ENCODE measurements around the gene MLLT10. TPM values are rescaled to one million over a fixed set of nuclear protein-coding genes. Genes with fewer than 3 reads are reported as not detected.

Gene MLLT10
- total RNA-seq, 1 experiment from 2014 or later, result 72.3 TPM

GRCh38 chr10:21699575-21699974, 165.5 kb downstream of the MLLT10 start:
- Histone ChIP-seq H4K91ac (ENCODE audit: insufficient read length, low read depth, low read length) (no peak overlapping the region), H3K14ac (ENCODE audit: insufficient read depth, low read length) (no peak overlapping the region), H2BK20ac (ENCODE audit: low read depth, low read length, poor library complexity, severe bottlenecking) (no peak overlapping the region), H3K79me2 (ENCODE audit: insufficient read depth, low read length) (no peaks in the 10 kb centered on the region; the same call in 1 of the 2 replicates), H2BK15ac (ENCODE audit: low read depth, low read length) (no peak overlapping the region), H3T11ph (ENCODE audit: low read length) (no peak overlapping the region), H3K4ac (ENCODE audit: low read depth, low read length) (no peak overlapping the region), H4K20me1 (ENCODE audit: control insufficient read depth, insufficient read depth, insufficient read length) (no peaks in the 10 kb centered on the region), H3K79me1 (ENCODE audit: insufficient read depth, low read depth, low read length, poor library complexity, severe bottlenecking) (peaks cover 5% of the 10 kb centered on the region), H2BK12ac (ENCODE audit: insufficient read length, low read depth, low read length) (no peak overlapping the region), H2BK5ac (ENCODE audit: insufficient read length, low read length) (no peak overlapping the region), H2AK5ac (ENCODE audit: insufficient read length, low read length) (no peak overlapping the region), H3K9ac (ENCODE audit: extremely low read depth, insufficient read length, low read length) (no peak overlapping the region), H4K5ac (ENCODE audit: insufficient read length, low read depth, low read length) (no peak overlapping the region), H3K27me3 (ENCODE audit: insufficient read depth, low read length) (no peaks in the 10 kb centered on the region), H2BK120ac (ENCODE audit: low read depth, low read length, poor library complexity, severe bottlenecking) (no peak overlapping the region), H3K56ac (ENCODE audit: insufficient read length, low read depth, low read length) (no peak overlapping the region), H2AFZ (ENCODE audit: low read length) (no peak overlapping the region), H3K9me3 (ENCODE audit: control insufficient read depth, low read depth, low read length) (no peaks in the 10 kb centered on the region), H3K18ac (ENCODE audit: insufficient read length, low read depth, low read length) (no peak overlapping the region), H3K27ac (ENCODE audit: insufficient read length, low read depth, low read length) (no peak overlapping the region), H3K23ac (ENCODE audit: insufficient read length, low read depth, low read length) (no peak overlapping the region), H4K8ac (replicated peaks; ENCODE audit: insufficient read length, low read depth, low read length) (no peak overlapping the region), H3K4me1 (ENCODE audit: insufficient read depth, low read length) (no peaks in the 10 kb centered on the region), H3K4me2 (ENCODE audit: insufficient read depth, insufficient read length, low read length) (no peak overlapping the region), H3K23me2 (ENCODE audit: insufficient read length, low read depth, low read length, poor library complexity, severe bottlenecking) (no peaks in the 10 kb centered on the region)
- no peak overlapping the region for H3K4me3 Mint-ChIP-seq
- no peak for DNase-seq
- H3K27ac Mint-ChIP-seq, result no peak overlapping the region
- WGBS (ENCODE audit: extremely low coverage, insufficient read length, low lambda C conversion rate), result no CpG with 5 or more reads among the region's 3 CpGs
- TF ChIP-seq CTCF (conservative IDR thresholded peaks at IDR 0.05), result no peak
- H3K4me1 Mint-ChIP-seq, result peaks cover 13 to 21% of the 10 kb centered on the region in 2 experiments
- H3K27me3 Mint-ChIP-seq (ENCODE audit: low read depth), result no peaks in the 10 kb centered on the region
- peaks cover 41 to 56% (median 46%) of the 10 kb centered on the region in 3 experiments for H3K36me3 Mint-ChIP-seq (ENCODE audit: insufficient read depth in 1 of 3, low read depth in 3 of 3)
- peaks cover 29 to 36% of the 10 kb centered on the region in 2 experiments for H3K9me3 Mint-ChIP-seq
